Pancreas (tissue), 10 donors: ENCODE measurements around the gene BUB1. TPM values are rescaled to one million over a fixed set of nuclear protein-coding genes. Genes with fewer than 3 reads are reported as not detected.
"Not testable (repeated sequence)": the region's sequence is repeated elsewhere in the genome, so short reads cannot be mapped to it uniquely, and the experiment has no call there.

Source experiments
- ATAC-seq, 4 donors: fragments of 200-7000 bp; cut with Tn5 transposase; one replicate each; pipeline versions ENCODE4 v1.8.0 to v1.9.1; 2020; ENCODE audit warnings: mild to moderate bottlenecking in 4 of 4, moderate library complexity in 4 of 4
- DNase-seq, 6 donors: peaks; one replicate each; pipeline ENCODE4 v3.0.0-alpha.2; 2020
- FAIRE-seq: peaks from 2 replicates; lab custom pipeline; 2012; peaks lifted over from hg19 to GRCh38; lab: Jason Lieb, UNC
- H3K27ac ChIP-seq, 4 donors: fragments of 200-600 bp; sonication (generic); 1 replicate in 3 of 4; 2 replicates in 1 of 4; pipeline versions ENCODE4 v1.5.0 to v1.8.0; 2020
- H3K27me3 ChIP-seq, 4 donors: fragments of 200-600 bp; one replicate each; pipeline ENCODE4 v1.8.0; 2021
- H3K36me3 ChIP-seq, 3 donors: fragments of 200-600 bp; sonication (generic) in 1 of 3; one replicate each; pipeline versions ENCODE4 v1.5.0 to v1.8.0; 2020 to 2021
- H3K4me1 ChIP-seq, 3 donors: fragments of 200-600 bp; one replicate each; pipeline ENCODE4 v1.8.0; 2021
- H3K4me3 ChIP-seq, 4 donors: fragments of 200-600 bp; sonication (generic) in 2 of 4; one replicate each; pipeline versions ENCODE4 v1.5.0 to v1.8.0; 2020 to 2021
- H3K9me3 ChIP-seq, 4 donors: fragments of 200-600 bp; one replicate each; pipeline ENCODE4 v1.8.0; 2021
- WGBS, 2 donors: extraction: QIAGEN DNeasy Blood & Tissue Kit; methylation state at CpG; one replicate each; pipeline ENCODE4 v1.1.7; 2013; 5-methylcytosine and 5-hydroxymethylcytosine counted together
- intact Hi-C, 3 donors: fragments of 100-400 bp; cut with DNase I; formaldehyde crosslinking; loops; one replicate each; pipeline versions ENCODE4 v1.11.1 to v1.14.2; 2022
- polyA plus RNA-seq, 2 donors: library from polyadenylated mRNA; stranded (reverse); fragments of 200-250 nt; gene quantifications; one replicate each; pipeline ENCODE4 v1.2.3, GENCODE V29; 2013
- total RNA-seq, 6 donors: library from RNA; stranded (reverse); fragmentation: NEBNext Ultra II Directional in 4 of 6; extraction: Animal tissue kit (Norgen Biotek cat#: 25700) in 4 of 6; gene quantifications; one replicate each; pipeline versions ENCODE4 v1.2.1 to v1.2.4, GENCODE V29; 2021 to 2023
- TF ChIP-seq, protein P1 (sequence below), 4 donors: fragments of 200-600 bp; sonication (generic) in 3 of 4; IDR thresholded peaks; one replicate each; pipeline versions ENCODE4 v1.5.0 to v1.8.0; 2021; ENCODE audit warnings: antibody characterized with exemption in 4 of 4
- donor health status: healthy with polysubstance abuse.
- donor health status: DM: no; HTN: no; CAD: no; lungs with moderate emphysema.
- donor health status: DM: no; HTN: no; CAD: no.
- donor health status: control.
- donor health status: control.
- donor health status: Bipolar disorder and iron deficiency.
- donor health status: DM: yes; HTN: yes; CAD: no.
- donor health status: DM: no; HTN: no; CAD: no.
- donor health status: DM: no; HTN: no; CAD: no.
- donor health status: DM: yes; HTN: yes; CAD: no.

BUB1 gene
- total and polyA plus RNA-seq, 8 donors: 0.04 to 1.4 (median 0.17) TPM; not detected in 1

DNA sequence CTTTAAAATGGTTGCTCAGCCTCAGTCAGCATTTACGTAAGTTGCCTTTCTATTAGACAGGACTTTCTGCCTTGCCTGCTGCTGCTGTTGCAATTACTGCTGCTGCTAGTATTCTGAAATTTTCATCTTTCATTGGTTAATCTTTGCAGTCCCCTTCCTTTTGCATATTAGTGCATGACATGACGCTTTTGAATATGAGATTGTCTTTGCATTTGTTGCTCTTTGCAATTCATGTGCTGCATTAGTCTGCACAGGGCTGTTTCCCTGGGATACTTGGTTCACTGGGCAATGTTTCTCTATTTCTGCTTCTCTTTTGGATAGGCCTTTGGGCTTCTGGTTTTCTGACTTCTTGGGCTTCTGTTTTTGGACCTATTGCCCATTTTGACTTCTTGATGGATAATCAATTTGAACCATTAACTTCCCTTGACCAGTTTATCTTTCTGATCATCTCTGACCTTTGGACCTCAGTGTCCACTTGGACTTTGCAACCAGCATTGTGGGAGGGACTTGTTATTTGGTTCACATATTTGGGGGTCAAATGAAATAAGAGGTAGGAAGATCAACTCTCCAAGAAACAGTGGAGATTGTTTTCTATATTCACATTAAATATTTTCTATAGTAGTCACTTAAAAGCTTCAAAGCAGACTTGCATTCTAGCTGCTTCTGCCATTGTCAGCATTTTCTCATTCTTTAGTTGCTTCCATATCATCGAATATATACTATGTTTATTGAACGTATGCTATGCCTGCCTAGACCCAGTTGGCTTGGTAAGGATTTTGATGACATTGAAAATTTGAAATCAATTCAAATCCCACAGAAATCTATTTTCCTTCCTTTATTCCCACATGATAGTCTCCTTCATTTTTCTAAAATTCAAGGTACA, 12.5 kb upstream of the BUB1 start:
- DNase-seq (no peak), ATAC-seq (no peak), FAIRE-seq (no peak)
- Histone ChIP-seq H3K4me3 (no peak overlapping the region), H3K27ac (no peak overlapping the region), H3K9me3 (no peaks in the 10 kb centered on the region), H3K27me3 (peaks cover 0 to 3% (median 0%) of the 10 kb centered on the region in 4 donors), H3K36me3 (no peaks in the 10 kb centered on the region), H3K4me1 (no peaks in the 10 kb centered on the region)
- intact Hi-C loops: no loop called here
- 76 to 81% methylated on average over 4 of the region's 4 CpGs for WGBS, 2 donors
- TF ChIP-seq, protein P1, sequence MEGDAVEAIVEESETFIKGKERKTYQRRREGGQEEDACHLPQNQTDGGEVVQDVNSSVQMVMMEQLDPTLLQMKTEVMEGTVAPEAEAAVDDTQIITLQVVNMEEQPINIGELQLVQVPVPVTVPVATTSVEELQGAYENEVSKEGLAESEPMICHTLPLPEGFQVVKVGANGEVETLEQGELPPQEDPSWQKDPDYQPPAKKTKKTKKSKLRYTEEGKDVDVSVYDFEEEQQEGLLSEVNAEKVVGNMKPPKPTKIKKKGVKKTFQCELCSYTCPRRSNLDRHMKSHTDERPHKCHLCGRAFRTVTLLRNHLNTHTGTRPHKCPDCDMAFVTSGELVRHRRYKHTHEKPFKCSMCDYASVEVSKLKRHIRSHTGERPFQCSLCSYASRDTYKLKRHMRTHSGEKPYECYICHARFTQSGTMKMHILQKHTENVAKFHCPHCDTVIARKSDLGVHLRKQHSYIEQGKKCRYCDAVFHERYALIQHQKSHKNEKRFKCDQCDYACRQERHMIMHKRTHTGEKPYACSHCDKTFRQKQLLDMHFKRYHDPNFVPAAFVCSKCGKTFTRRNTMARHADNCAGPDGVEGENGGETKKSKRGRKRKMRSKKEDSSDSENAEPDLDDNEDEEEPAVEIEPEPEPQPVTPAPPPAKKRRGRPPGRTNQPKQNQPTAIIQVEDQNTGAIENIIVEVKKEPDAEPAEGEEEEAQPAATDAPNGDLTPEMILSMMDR (IDR thresholded peaks at IDR 0.05): no peak

DNA sequence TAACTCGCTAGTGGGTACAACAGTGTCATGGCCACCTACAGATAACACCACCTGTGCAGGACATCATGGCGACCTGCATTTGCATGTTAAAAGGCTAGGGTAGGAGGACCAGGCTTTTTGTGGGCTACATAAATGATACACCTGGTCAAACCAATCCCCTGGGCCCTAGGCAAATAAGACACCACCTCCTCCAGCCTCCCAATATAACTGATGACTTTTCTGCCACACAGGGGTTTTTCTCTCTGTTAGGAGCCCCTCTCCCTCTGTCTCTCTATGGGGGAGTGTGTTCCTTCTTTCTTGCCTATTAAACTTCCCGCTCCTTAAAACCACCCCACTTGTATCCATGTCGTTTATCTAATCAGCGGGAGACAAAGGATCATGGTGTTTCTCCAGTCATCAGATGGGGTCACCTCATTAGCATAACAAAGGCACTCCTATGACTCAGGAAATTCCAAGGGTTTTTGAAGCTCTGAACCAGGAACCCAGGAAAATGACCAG, 10.8 kb upstream of the BUB1 start:
- no peaks in the 10 kb centered on the region for H3K9me3 ChIP-seq
- TF ChIP-seq, protein P1 (IDR thresholded peaks at IDR 0.05): no peak
- H3K36me3 ChIP-seq: no peaks in the 10 kb centered on the region
- no peaks in the 10 kb centered on the region for H3K27me3 ChIP-seq
- no peak overlapping the region for H3K27ac ChIP-seq
- DNase-seq: no peak
- ATAC-seq: no peak
- intact Hi-C loops: no loop called here
- H3K4me1 ChIP-seq: no peaks in the 10 kb centered on the region
- FAIRE-seq: no peak
- no peak overlapping the region for H3K4me3 ChIP-seq
- WGBS, 2 donors: 37% methylated on average over 5 of the region's 5 CpGs

DNA sequence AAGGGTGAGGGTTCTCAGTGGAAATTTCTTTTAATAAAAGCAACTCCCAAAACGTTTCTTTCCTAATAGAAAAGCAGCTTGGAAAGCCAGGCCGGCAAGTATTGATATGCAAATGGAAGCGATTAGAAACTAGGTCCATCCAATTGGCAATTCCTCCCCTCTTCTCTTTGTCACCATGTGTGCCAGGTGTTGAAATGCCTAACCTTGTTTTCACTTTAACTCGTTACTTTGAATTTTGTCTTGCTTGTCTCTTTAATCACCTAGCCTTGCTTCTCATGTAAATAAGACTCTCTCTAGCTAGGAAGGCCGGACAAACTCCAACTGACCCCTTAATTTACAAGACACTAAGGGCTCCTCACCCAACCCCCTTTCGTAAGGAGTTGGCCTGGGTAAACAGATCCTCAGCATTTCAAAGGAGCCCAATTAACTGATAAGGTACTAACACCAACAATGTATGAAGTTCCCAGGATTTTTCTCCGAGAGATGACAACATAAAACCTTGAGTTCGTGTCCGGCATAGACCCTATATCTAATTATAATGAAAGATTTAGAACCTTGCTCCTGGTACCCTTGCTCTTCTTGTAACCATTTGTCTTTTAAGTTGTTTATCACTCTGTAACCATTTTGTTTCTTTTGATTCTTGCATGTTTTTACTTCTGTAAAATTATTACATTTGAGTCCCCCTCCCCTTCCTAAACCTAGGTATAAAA, 10.1 kb upstream of the BUB1 start:
- H3K27me3 ChIP-seq, H3K36me3 ChIP-seq, intact Hi-C loops, FAIRE-seq, H3K4me3 ChIP-seq, H3K4me1 ChIP-seq, H3K27ac ChIP-seq, DNase-seq, ATAC-seq, H3K9me3 ChIP-seq: not testable (repeated sequence)
- 37% methylated on average over 9 of the region's 9 CpGs for WGBS, 2 donors

DNA sequence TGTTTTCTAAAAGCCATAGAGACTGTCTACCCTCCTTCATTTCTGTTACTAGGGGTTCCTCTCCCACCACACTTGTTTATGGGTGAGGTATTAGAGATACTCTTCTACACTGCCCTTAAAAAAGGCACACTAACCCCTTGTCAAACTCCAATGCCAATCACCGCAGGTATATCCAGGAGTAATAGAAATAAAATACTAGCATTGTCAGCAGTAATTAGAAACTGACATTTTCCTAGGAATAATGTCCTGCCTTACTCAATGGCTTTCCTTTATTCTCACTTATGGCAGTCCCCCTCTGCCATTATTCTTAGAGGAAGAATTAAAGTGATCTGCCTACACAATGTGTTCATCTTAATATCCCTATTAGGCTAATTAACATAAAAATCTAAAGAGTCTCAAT, 5.0 kb upstream of the BUB1 start:
- DNase-seq (no peak), ATAC-seq (no peak), FAIRE-seq (no peak)
- intact Hi-C loops: no loop called here
- TF ChIP-seq, protein P1 (IDR thresholded peaks at IDR 0.05): no peak
- H3K4me1 ChIP-seq: peaks cover 0 to 4% (median 0%) of the 10 kb centered on the region in 3 donors
- no peak overlapping the region for H3K27ac ChIP-seq
- H3K27me3 ChIP-seq: no peaks in the 10 kb centered on the region
- no peaks in the 10 kb centered on the region for H3K36me3 ChIP-seq
- no peaks in the 10 kb centered on the region for H3K9me3 ChIP-seq
- 83% methylated on average over 1 of the region's 1 CpG for WGBS, 2 donors
- H3K4me3 ChIP-seq: no peak overlapping the region

DNA sequence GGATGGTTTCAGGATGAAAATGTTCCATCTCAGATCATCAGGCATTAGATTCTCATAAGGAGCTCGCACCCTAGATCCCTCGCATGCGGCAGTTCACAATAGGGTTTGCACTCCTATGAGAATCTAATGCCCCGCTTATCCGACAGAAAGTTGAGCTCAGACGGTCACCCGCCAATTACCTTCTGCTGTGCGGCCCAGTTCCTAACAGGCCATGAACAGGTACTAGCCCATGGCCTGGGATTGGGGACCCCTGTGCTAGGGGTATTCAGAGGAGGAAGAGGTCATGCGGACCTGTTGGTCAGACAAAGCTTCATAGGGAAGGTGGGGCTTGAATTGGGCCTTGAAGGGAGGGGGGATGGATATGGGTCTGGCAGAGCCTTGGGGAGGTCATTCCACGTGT, 4.4 kb upstream of the BUB1 start:
- no peaks in the 10 kb centered on the region for H3K9me3 ChIP-seq
- no peaks in the 10 kb centered on the region for H3K27me3 ChIP-seq
- DNase-seq (no peak), FAIRE-seq (no peak), ATAC-seq (no peak)
- H3K4me3 ChIP-seq: no peak overlapping the region
- intact Hi-C loops: no loop called here
- TF ChIP-seq, protein P1 (IDR thresholded peaks at IDR 0.05): no peak
- no peaks in the 10 kb centered on the region for H3K36me3 ChIP-seq
- H3K27ac ChIP-seq: no peak overlapping the region
- H3K4me1 ChIP-seq: peaks cover 0 to 7% (median 0%) of the 10 kb centered on the region in 3 donors
- 85% methylated on average over 10 of the region's 10 CpGs for WGBS, 2 donors
